Measurements from ENCODE around the gene DISP1.

DISP1 gene

DNA sequence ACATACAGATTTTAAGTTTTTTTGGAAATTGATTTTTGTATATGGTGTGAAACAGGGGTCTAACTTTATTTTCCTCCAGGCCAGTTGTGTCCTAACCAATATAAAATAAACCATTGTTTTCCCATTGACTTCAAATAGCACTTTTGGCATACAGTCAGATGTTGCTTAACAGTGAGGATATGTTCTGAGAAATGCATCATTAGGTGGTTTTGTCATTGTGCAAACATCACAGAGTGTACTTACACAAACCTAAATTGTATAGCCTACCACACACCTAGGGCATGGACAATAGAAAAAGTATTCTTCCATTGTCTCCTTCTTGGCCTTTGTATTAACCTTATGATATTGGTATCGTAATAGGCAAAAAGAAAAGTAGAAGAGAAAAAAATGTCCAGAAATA, 37.4 kb upstream of the DISP1 start:
- TF ChIP-seq, protein P1, sequence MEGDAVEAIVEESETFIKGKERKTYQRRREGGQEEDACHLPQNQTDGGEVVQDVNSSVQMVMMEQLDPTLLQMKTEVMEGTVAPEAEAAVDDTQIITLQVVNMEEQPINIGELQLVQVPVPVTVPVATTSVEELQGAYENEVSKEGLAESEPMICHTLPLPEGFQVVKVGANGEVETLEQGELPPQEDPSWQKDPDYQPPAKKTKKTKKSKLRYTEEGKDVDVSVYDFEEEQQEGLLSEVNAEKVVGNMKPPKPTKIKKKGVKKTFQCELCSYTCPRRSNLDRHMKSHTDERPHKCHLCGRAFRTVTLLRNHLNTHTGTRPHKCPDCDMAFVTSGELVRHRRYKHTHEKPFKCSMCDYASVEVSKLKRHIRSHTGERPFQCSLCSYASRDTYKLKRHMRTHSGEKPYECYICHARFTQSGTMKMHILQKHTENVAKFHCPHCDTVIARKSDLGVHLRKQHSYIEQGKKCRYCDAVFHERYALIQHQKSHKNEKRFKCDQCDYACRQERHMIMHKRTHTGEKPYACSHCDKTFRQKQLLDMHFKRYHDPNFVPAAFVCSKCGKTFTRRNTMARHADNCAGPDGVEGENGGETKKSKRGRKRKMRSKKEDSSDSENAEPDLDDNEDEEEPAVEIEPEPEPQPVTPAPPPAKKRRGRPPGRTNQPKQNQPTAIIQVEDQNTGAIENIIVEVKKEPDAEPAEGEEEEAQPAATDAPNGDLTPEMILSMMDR (IDR thresholded peaks at IDR 0.05; ENCODE audit: control insufficient read depth, extremely low read depth, insufficient read depth): no peak
- peak; percentile 46 for DNase-seq (ENCODE audit: low read depth)
- no peak overlapping the region for H3K4me3 ChIP-seq (ENCODE audit: low read depth, low read length)

- no peak overlapping the region for H3K4me3 ChIP-seq (ENCODE audit: low read depth, low read length)
- DNase-seq (ENCODE audit: low read depth): no peak
- TF ChIP-seq, protein P1 (IDR thresholded peaks at IDR 0.05; ENCODE audit: control insufficient read depth, extremely low read depth, insufficient read depth): no peak
These were observed 36.9 kb upstream of the DISP1 start for GRCh38 chr1:222777977-222778376.

- DNase-seq (ENCODE audit: low read depth): no peak
- no peak overlapping the region for H3K4me3 ChIP-seq (ENCODE audit: low read depth, low read length)
- TF ChIP-seq, protein P1 (IDR thresholded peaks at IDR 0.05; ENCODE audit: control insufficient read depth, extremely low read depth, insufficient read depth): no peak
These were observed 33.6 kb upstream of the DISP1 start for GRCh38 chr1:222781251-222781650.

GRCh38 chr1:222783051-222783450, 31.8 kb upstream of the DISP1 start:
- no peak overlapping the region for H3K4me3 ChIP-seq (ENCODE audit: low read depth, low read length)
- DNase-seq (ENCODE audit: low read depth): no peak

DNA sequence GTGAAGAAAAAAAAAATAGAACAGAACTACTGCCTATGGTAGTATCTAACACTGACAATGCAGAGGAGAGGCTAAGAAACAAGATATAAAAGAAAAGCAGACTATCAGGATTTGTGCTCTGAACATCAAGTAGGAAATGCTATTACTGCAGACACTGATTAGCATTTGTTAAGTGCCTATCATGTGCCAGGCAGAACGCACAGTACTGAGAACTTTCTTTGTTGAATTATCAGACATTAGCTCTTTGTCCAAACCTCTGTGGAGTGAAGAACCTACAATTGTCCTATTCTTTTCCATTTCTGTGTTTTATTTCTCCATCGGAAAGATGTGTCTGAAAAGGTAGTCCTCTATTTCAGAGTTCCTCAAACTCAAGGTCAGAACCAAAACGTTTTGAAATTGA, 30.5 kb upstream of the DISP1 start:
- no peak overlapping the region for H3K4me3 ChIP-seq (ENCODE audit: low read depth, low read length)

More at GRCh38 chr1:222783051-222783450, 31.8 kb upstream of the DISP1 start:
- TF ChIP-seq, protein P1 (IDR thresholded peaks at IDR 0.05; ENCODE audit: control insufficient read depth, extremely low read depth, insufficient read depth): no peak

DNA sequence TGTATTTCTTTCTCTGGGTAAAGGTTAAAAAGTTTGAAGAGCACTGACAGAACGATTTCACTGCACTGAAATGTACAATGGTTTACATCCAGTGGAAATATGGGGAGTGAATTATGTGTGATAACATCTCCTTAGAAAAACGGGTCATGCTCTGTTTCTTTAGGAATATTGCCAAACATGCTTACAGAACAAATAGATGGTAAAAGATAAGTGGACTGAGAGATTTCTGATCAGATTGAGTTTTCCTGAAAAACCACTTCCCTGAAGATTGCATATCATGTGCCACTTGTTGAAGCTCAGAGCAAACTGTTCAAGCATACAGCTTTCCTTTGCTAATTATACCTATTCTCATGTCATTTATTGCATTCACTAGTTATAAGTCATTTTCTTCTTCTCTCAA, 29.9 kb upstream of the DISP1 start:
- DNase-seq (ENCODE audit: low read depth): peak; percentile 75
- H3K4me3 ChIP-seq (ENCODE audit: low read depth, low read length): no peak overlapping the region
- TF ChIP-seq, protein P1 (IDR thresholded peaks at IDR 0.05; ENCODE audit: control insufficient read depth, extremely low read depth, insufficient read depth): no peak

More for the DNA sequence above, 30.5 kb upstream of the DISP1 start:
- TF ChIP-seq, protein P1 (IDR thresholded peaks at IDR 0.05; ENCODE audit: control insufficient read depth, extremely low read depth, insufficient read depth): no peak
- DNase-seq (ENCODE audit: low read depth): no peak

DNA sequence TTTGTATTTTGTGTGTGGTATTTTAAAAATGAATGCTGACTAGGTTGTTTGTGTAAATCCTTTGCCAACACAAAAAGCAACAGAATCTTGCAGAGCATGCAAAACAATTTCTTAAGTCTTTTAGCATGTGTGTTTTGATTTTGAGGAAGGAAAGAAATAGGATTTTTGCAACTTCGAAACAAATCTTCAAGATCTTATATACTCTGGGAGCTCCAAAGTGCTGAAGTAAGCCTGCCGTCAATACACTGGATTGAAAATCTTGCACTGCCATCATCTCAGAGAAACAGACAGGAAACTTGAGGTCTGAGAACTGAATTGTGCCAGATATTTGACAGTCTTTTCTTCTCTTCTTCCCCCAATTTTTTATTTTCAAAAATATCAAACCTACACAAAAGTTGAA, 29.3 kb upstream of the DISP1 start:
- H3K4me3 ChIP-seq (ENCODE audit: low read depth, low read length): no peak overlapping the region
- TF ChIP-seq, protein P1 (IDR thresholded peaks at IDR 0.05; ENCODE audit: control insufficient read depth, extremely low read depth, insufficient read depth): no peak
- no peak for DNase-seq (ENCODE audit: low read depth)
